ENCODE measurements around the gene RAI14.
A peak's percentile ranks its signal among the peaks of the same experiment; 100 is the strongest.
"Not testable (repeated sequence)": the region's sequence is repeated elsewhere in the genome, so short reads cannot be mapped to it uniquely, and the experiment has no call there.

The RAI14 gene

DNA sequence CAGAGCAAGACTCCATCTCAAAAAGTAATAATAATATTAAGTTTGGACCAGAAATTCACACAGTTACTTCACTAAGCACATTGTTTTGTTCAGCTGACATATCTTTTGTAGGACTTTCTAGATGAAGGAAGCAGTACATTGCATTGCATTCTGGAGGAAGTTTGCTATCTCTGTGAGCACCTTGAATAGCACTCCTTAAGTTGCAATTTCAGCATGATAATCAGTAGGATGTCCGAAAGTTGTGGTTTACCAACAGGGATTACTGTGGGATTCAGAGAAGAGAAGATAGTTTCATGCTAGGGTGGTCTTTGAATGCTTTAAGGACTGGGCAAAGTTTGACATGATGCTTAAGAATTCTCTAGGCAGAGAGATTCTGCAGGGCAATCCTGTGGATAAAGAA, 164.5 kb downstream of the RAI14 start:
- no peak for DNase-seq (ENCODE audit: low read depth in 2 of 2)

- DNase-seq (ENCODE audit: low read depth in 2 of 2), result no peak
Measured at GRCh38 chr5:34822956-34823715, 167.0 kb downstream of the RAI14 start.

DNA sequence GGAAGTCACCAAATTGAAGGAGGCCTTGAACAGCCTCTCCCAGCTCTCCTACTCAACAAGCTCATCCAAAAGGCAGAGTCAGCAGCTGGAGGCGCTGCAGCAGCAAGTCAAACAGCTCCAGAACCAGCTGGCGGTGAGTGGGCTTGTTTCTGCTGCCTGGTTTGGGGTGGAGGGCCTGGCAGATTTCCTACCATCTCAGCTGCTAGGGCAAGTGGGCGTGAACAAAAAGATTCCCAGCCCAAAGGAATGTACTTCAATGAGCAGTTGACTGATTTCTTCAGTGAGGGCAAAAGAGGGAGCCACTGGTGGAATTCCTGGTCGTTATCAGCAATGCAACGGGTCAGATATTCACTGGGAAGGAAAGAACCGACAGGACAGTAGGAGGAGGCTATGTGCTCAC, 170.2 kb downstream of the RAI14 start:
- no peak for DNase-seq (ENCODE audit: low read depth in 2 of 2)

- no peak for DNase-seq (ENCODE audit: low read depth in 2 of 2)
Measured at GRCh38 chr5:34827588-34828506, 171.7 kb downstream of the RAI14 start.

DNA sequence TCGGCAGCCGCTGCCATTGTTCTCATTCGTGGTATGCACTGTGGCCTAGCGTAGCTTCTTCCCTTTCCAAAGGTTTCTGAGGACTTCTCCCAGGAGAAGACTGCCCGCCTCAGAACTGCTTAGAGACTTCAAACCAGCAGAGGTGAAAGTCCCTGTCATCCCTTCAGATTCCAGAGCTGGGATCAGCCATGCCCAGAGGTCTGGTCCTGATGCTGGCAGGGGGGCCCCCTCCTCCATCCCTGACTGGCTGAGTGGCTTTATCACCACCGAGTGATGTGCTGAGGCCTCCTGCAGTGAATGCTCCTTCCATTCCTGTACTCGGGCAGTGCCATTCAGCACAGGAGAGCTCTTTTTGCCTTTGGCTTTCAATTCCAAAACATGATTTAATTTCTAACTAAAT, 174.7 kb downstream of the RAI14 start:
- DNase-seq (ENCODE audit: low read depth in 2 of 2), result not testable (repeated sequence)

DNA sequence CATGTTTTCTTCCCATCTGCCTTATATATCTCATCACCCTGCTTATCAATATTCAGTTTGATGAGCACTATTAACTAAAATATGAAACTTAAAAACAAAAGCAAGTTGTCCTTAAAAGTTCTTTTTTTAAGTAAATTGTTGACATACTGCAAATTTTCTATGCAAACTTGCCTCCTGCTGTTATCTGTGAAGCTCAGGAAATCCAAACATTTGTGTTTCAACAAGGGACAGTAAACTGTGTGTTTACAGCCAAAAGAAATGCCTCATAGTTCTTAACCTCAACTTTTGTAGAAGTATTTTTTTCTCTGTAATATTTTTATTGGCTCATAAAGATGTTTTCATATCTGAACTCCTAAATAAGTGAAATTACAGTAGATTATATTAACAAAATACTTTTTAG, 175.2 kb downstream of the RAI14 start:
- DNase-seq (ENCODE audit: low read depth in 2 of 2), result no peak

GRCh38 chr5:34832568-34832967, 176.4 kb downstream of the RAI14 start:
- no peak for DNase-seq (ENCODE audit: low read depth in 2 of 2)

- DNase-seq (ENCODE audit: low read depth in 2 of 2), result no peak
Measured at GRCh38 chr5:34833090-34833489, 177.0 kb downstream of the RAI14 start.

DNA sequence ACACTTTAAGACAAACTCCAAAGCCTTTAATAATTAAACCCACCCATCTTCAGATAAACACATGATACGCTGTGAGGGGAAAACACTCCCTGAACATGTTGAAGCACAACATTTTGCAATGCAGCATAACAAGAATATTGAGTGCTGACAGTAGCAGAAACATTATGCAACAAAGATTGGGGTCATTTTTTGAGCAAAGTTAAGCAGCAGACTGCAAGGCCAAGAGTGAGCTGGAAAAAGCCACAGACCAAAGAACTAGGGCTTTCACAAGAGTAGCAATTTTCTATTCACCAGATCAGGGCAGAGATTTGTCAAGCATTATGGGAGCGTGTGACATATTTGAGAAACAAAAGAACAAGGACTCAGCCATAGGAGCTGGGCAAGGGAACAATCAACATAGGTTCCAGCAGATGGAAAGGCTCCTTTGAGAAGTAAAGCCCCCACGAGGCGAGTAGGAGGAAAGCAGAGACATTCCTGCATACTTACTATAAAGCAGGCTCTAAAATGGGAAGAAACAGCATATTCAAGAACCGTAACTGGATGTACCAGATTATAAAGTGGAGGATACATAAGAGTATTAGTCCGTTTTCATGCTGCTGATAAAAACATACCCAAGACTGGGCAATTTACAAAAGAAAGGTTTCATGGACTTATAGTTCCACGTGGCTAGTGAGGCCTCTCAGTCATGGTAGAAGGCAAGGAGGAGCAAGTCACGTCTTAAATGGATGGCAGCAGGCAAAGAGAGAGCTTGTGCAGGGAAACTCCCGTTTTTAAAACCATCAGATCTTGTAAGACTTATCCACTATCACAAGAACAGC, 178.1 kb downstream of the RAI14 start:
- no peak for DNase-seq (ENCODE audit: low read depth in 2 of 2)

GRCh38 chr5:34834794-34835089, 178.6 kb downstream of the RAI14 start:
- no peak for DNase-seq (ENCODE audit: low read depth in 2 of 2)

DNA sequence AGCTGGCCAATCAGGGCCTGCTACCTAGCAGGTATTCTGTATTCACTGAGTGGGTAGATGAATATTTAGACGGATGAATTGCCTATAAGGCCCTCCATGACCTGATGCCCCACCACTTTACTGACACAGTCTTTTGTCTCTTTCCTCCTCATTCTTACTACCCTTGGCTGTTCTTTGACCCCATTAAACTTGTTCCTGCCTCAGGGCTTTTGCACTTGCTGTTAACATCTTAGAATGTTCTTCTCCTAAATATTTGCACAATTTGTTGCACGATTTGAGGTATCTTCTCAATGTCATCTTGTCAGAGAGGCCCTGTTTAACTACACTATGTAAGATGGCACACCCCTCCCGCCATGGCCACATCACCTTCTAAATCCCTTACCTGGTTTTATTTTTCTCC, 179.5 kb downstream of the RAI14 start:
- DNase-seq (ENCODE audit: low read depth in 2 of 2), result no peak

GRCh38 chr5:34838785-34839714, 182.9 kb downstream of the RAI14 start, which contains the start of gene TTC23L:
TTC23L (plus strand) TSS chr5:34839164; CDS start chr5:34840672, 1,508 bp downstream.
- peak; percentile 75 to 80 for DNase-seq (ENCODE audit: low read depth in 2 of 2)

GRCh38 chr5:34841816-34842215, 185.7 kb downstream of the RAI14 start:
- no peak for DNase-seq (ENCODE audit: low read depth in 2 of 2)

GRCh38 chr5:34842554-34842953, 186.4 kb downstream of the RAI14 start:
- no peak for DNase-seq (ENCODE audit: low read depth in 2 of 2)

GRCh38 chr5:34843497-34843896, 187.4 kb downstream of the RAI14 start:
- no peak for DNase-seq (ENCODE audit: low read depth in 2 of 2)

DNA sequence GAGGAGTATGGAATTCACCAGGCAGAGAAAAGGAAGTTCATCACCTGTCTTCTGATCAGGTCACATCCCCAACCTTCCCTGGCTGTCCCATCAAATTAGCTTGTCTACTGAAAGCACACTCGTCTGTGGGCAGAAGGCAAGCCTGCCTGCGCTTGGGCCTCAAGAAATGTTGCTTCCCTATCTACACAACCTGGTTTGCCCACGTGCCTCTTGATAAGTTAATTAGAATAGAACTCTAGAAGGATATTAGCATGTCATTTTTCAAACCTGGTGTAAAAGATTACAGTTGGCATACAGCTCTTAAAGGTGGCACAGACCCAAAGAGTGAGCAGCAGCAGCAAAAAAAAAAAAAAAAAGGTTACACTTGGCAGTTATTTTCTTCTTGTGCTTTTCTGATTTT, 188.0 kb downstream of the RAI14 start:
- DNase-seq (ENCODE audit: low read depth in 2 of 2), result no peak

DNA sequence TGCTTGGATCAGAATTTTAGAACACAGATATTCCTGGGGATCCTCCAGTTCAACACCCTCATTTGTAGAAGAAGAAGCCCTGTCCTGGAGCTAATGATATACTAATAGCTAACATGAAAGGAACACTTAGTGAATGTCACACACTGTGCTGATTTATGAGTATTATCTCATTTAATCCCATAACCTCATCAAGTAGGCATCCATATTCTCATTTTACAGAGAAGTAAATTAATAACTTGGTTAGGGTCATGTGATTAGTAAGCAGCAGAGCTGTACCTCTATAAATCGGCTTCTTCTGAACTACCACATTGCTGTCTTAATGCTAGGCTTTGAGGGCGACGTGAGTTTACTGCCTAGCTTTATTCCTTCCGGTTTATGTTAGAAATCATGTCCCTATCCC, 188.9 kb downstream of the RAI14 start:
- DNase-seq (ENCODE audit: low read depth in 2 of 2), result no peak

GRCh38 chr5:34847056-34847455, 190.9 kb downstream of the RAI14 start:
- DNase-seq (ENCODE audit: low read depth in 2 of 2), result no peak

- no peak for DNase-seq (ENCODE audit: low read depth in 2 of 2)
Measured at GRCh38 chr5:34847552-34847951, 191.4 kb downstream of the RAI14 start.

GRCh38 chr5:34848230-34848629, 192.1 kb downstream of the RAI14 start:
- no peak for DNase-seq (ENCODE audit: low read depth in 2 of 2)

DNA sequence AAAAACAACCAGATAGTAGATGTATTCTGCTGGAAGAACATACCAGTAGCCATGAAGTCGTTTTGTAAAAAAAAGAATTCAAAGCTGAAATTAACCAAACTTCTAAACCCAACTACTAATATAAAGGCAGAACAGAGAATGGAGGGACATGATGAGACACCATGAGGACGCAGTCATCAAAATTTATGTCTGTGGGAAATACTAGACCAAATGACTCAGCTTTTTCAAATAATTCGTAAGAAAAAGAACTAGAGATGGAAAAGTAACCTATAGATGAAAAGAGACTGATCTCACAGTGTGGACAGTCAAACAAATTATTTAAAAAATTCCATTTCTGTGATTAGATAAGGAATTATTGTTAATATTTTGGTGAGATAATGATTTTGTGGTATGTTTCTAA, 193.1 kb downstream of the RAI14 start:
- no peak for DNase-seq (ENCODE audit: low read depth in 2 of 2)

Data from stimulated activated CD8-positive, alpha-beta memory T cell treated with anti-CD3 and anti-CD28 coated beads, Interleukin-15, amount 100 ng/mL, for 4 hours (primary cell).